HG02938 (cell line): ENCODE measurements around the gene SNRPA1.
A peak's percentile ranks its signal among the peaks of the same experiment; 100 is the strongest.
"Not testable (repeated sequence)": the region's sequence is repeated elsewhere in the genome, so short reads cannot be mapped to it uniquely, and the experiment has no call there.

Experiments
- ATAC-seq: cut with Tn5 transposase; IDR thresholded peaks from one replicate; pipeline ENCODE4 v1.9.1; 2021; ENCODE audit warnings: mild to moderate bottlenecking, moderate library complexity; ENCODE audit not compliant: unreplicated experiment

The SNRPA1 gene

DNA sequence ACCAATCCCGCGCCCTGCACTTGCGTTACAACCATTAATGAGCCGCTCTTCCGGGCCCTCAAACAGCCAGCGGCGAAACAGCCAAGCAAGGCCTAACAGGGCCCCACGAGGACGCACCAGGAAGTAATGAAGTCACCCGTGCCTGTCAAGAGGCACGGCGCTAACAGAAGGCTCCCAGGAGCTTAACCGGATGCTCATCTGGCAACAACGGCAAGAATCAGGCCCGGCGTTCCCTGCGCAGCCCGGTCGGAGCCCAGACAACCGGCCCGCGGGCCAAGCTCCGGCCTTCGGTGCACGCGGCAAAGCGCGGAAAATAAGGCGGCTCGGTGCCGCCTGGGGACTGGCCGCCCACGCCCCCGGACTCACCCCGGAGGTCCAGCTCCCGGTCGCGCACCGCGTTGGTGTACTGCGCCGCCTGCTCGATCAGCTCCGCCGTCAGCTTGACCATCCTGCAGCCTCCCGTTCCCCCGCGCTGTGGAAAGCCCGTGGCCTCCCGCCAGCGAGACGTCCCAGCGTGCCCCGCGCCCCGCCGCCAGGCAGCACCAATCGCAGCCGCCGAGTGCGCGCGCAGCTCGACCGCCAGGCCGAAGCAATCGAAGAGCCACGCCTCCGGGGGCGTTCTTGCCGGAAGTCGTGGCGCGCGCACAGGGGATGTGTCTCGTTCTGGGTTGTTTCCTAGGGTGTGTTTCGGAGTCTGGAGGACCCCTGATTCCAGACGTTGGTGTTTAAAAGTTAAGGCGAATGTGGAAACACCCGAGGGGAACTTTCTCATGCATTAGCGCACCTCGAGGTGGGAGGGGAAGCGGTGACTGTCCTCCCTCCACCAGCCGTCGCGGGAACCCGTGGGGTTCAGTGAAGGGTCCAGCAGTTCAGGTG lies at the start of gene SNRPA1:
SNRPA1 (minus strand) TSS at position 518 of the 876 bp plus-strand sequence; CDS start at position 448, 70 bp downstream.
- peak; percentile 70 for ATAC-seq

DNA sequence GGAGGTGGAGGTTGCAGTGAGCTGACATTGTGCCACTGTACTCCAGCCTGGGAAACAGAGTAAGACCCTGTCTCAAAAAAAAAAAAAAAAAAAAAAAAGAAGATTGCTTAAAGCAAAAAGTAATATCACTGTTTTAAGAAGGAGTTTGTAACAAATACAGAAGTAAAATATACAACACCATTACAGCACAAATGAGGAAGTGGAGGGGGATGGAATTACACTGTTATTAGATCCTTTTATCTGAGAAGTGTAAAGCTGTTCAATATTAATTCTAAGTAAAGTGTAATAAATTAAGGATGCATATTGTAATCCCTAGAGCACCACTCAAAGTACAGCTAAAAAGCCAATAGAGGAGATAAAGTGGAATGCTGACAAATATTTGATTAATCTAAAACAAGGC lies 47.0 kb upstream of the SNRPA1 start:
- no peak for ATAC-seq

DNA sequence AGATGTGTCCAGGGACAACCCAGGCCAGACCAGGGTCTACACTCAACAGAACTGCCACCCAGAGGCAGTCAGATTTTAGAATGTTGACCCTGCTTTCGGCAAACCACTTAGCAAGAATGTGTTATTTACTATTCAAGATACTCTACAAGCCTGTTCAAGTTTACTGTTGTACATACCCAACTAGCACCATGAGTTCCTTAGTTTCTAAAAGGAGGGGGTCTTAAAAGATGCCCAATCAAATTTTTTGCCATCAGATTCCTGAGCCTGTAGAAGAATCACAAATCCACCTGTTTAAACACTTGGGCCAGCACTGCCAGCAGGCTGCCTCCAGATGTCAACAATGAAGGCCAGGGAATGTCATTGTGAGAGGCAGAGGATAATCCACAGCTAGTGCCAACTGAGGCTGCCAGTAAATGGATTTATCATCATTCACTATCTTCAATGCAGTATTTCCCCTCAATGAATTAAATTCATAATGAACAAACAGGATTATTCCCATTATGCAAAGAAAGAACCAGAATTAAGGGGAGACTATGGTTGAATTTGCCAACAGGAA lies 43.5 kb upstream of the SNRPA1 start:
- ATAC-seq, result no peak

DNA sequence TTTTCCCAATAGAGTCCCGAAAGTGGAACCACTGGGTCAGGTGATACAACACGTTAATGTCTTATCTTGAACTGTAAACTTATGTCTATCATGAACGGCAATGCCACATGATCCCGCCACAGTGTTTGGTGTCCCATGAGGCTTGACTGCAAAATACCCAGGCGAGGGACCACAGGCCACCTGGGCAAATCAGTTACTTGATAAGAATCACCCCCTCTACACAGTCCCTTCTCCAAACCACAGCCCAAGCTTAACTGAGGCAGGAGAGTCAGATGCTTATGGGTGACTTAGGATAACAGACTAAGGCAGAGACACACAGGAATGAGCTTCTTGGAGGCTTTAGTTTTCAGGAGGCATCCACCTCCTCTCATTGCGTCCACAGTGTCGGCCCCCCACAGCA lies 42.9 kb upstream of the SNRPA1 start:
- no peak for ATAC-seq

DNA sequence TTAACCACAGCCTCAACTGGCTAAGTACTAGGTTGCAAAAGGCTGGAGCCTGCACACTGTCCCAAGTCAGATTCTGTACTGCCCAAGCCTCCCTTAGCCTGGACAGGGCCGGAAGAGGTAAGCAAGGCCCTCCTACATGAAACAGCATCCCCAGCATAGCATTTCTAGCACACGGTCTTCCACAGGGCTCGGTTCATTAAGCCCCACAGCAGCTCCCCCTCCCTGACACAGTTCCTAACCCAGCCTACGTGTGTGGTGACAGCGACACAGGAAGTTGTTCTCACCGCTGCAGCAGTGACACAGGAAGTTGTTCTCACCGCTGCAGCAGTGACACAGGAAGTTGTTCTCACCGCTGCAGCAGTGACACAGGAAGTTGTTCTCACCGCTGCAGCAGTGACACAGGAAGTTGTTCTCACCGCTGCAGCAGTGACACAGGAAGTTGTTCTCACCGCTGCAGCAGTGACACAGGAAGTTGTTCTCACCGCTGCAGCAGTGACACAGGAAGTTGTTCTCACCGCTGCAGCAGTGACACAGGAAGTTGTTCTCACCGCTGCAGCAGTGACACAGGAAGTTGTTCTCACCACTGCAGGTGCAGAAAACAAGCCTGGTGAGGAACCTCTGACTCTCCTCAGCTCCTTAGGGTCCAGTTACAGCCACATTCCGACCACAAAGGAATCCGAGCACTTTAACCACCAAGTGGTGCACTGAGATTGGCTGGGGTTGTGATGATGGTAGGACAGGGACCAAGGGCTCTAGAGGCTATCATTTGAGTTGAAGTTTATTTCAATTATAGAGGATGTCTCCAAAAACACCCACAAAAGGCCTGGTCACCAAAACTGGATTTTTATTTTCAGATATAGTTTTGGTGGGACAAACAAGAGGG lies 39.1 kb upstream of the SNRPA1 start:
- ATAC-seq, result not testable (repeated sequence)

DNA sequence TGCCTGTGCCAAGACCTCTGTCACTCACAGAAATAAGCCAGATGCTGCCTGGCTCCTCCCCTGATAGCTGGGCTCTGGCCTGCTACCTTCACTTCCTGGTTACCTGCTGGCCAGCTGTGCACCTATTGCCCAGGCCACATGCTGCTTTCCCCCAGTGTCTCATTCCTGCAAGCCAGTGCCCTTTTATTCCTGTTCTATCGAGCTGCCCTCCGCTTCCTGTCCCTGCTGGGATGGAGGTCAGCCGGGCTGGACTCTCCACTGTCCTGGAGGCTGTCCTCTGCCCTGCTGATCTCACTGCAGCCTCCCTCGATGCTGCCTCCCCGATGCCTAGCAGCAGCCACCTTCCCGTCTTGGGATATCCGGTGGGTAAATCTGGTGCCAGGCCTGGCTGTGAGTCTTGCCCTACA lies 37.0 kb upstream of the SNRPA1 start:
- no peak for ATAC-seq

DNA sequence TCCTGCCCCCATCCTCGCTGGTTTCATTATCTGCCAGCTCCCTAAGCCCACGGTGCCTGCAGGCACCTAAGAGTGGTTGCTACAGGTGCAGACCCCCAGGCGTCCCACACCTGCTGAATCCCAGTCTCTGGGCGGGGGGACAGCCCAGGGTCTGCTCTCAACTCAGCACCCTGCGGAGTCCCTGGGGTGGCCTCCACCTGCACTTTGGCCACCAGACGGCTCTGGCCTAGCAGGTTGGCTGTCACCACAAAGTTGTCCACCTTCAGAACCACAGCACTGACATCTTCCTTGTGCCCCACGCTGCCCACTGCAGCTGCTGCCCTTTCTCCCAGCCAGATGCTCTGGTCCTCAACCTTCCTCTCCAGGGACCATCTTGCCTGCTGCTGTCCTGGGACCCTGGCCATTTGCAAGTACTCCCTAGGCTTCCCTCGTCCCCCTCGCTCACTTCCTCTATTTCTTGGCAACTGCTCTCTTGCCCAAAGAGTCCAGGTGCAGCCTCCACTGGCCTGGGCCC lies 34.9 kb upstream of the SNRPA1 start:
- ATAC-seq, result no peak

DNA sequence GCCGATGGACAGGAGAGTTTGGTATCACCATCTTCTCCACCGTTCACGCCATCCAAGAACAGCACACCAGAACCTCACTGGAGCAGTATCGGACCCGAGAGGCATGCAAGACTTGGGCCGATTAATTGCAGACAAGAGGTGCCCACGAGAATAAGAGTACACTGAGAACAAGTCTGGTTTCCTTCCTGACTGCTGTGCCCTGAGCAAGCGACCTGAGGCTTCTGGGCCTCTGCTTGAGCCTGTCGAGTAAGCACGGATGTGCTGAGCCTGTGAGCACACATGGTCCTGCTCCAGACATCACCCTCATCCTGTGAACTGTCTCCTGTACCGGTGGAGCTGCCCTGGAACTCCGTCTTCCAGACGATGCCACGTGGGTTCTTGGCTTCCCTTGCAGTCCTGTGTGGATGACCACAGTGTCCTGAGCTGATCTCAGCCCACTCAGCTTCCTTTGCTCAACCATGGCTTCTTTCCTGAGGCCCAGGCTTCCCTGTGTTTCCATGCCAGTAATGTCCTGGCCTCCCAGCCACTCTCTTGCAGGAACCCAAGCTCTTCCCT lies 34.3 kb upstream of the SNRPA1 start:
- ATAC-seq, result no peak

DNA sequence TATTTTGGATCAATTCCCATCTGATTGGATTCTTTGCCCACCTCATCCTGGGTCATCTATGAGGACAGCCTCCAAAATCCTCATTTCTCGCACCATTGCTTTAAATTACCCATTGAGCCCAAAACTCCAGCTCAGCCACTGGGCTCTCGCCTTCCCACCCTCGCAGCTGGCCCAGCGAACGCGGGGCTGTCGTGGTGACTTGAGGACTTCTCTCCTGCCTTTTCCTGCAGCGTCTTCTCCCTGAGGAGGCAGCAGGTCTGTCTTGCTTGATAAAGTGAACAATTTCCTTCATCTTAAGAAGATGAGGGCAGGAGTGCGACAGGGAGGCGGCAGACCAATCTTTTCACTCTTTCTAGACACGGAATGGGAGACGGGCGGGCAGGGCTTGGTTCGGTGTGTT lies 33.0 kb upstream of the SNRPA1 start:
- no peak for ATAC-seq

DNA sequence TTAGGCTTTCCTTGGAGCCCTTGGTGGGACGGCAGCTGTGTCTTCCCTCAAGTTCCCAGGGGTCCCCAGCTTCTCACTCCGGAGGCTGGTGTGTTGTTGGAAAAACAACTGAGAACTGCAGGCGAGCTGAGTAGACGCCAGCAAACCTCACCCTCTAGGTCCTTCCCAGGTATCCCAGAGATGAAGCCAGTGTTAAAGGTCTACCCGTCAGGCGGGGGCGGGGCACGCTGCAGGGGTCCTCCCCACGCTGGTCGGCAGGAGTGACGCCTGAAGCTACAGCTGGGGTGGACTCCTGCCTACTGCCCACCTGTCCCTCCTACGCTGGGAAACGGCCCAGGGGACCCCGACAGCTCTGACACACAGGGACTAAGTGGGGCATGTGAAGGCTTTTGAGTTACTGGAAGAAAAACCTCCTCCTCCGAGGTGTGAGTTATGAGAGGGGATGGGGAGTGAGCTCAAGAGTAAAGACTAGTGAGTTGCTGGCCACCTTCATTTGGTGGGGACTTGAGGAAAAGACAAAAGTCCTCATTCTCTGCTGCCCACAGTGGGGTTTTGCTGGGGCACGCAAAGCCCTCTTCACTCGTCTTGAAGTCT lies 32.2 kb upstream of the SNRPA1 start:
- ATAC-seq, result no peak

DNA sequence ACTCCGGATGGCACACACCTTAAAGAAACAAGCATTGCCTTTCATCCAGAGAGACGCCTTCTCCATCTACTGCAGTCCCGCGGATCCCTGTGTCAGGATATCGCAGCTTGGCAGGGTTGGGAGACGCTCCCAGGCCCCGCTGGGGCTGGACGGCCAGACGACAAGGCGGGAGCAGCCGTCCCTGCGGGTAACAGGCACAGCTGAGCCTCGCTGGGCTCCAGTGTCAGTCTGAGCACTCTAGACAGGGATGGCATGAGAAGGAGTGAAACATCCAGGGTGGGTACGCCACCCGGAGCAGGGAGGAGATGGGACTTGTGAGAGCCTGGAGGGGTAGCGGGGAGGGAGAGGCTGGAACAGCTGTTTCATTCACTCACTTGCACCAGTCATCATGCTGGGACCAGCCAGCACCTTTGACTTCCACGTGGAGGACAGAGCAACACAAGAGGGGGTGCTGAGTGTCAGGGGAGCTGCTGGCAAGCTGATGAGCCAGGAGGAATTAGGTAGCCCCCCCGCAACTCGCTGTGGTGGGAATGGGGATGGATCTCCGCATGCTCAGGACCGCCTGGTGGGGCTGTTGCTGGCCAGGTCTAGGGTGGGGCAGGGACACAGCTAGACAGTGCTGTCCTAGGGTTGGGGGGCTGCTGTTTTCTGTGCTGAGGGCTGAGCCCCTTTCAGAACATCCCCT lies 31.6 kb upstream of the SNRPA1 start:
- no peak for ATAC-seq

DNA sequence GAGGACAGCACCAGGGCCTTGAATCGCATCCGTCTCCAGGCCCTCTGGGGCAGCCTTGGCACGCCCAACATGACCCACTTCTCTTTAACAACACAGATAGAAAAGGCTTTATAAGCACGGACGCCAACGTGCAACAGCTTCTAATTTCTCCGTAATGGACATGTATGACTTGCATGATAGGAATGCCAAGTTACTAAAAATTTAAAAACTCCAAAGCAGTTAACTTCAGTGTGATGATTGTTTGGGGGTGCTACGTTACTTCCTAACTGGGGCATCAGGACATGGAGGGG lies 30.9 kb upstream of the SNRPA1 start:
- ATAC-seq, result no peak

DNA sequence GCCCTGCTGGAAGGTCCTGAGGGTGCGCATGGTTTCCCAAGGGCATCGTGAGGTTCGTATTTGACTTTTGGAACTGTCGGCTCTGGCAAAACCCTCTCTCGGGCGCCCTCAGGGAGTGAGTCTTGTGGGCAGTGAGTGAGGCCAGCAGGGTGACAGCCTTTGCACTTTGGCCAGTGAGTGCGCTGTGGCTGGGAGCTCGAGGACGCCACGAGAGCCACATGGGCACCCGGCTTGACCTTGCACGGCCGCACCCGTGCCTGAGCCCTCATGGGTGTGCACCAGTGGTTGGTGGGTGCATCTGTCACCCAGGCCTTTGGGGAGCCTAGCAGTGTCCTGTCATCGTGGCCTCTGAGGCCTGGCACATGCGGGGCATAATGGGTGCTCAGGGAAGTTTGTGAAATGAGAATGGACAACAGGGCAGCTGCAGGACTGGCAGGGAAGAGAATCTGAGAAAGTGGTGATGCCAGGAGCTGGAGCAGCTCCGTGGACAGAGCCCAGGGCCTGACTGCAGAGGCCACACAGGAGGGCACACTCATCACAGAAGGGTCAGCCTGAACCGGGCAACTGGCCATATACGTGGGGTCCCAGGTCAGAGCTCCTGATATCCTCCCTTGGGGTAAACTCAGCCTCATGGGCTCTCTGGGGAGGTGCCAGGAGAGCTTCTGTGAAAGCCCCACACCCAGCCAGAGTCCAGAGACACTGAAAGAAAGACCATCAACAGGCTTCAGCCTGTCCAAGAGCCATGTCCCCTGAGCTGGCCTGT lies 30.4 kb upstream of the SNRPA1 start:
- no peak for ATAC-seq

DNA sequence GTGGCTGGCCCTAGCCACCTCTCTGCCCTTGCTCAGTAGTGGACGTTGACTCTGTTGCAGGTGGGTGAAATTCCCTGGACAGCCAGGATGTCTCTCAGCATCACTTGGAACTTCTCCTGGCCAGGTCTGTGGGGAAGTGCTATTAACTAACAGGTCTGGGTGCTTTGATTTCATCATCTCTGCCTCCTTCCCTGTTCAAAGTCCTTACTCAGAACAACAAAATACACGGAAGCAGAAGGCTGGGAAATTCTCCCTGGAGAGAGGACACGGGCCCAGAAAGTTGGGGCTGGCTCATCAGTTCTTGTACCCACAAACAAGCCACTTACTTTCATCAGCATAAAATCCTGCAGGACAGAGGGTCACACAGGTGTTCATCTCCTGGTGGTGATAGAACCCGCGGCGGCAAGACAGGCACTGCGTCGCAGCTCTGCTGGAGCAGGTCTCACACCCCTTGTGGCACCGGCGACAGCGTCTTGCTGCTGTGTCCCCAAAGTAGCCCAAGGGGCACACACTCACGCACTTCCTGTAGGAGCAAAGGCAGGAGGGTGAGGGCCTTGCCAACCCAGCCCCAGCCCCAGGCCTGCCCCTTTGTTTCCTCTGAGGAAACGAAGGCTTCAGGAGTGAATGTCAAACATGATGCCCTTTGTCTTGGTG lies 29.6 kb upstream of the SNRPA1 start:
- ATAC-seq, result no peak

DNA sequence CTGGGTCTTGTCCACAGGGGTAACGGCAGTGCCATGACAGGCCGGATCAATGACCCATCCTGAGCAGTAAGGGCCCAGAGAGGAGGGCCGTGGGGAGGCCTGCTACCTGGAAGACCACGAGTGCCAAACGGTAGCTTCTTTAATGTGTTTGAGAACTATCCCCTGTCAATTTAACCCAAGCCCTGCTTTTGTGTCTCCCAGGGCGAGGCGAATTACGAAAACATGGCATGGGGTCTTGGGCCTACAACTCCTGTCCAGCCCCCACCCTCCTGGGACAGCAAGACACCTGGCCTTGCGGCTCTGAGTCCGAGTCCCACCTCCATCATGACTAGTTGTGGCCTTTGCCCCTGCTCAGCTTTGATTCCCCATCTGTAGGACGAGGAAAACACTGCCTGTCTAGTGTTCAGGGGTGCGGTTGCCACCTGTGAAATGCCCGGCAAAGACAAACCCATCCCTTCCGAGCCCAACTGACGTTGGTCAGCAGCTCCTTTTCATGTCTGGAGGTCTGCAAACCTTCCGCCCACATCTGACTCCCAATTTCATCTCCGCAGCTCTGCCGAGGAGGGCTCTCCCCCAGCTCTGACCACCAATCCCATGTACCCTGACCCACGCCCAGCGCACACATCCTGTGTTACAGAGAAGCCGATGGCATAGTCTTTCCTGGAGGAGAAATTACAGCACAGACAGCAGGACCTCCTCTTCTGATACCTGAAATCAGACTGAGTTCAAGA lies 28.9 kb upstream of the SNRPA1 start:
- no peak for ATAC-seq

DNA sequence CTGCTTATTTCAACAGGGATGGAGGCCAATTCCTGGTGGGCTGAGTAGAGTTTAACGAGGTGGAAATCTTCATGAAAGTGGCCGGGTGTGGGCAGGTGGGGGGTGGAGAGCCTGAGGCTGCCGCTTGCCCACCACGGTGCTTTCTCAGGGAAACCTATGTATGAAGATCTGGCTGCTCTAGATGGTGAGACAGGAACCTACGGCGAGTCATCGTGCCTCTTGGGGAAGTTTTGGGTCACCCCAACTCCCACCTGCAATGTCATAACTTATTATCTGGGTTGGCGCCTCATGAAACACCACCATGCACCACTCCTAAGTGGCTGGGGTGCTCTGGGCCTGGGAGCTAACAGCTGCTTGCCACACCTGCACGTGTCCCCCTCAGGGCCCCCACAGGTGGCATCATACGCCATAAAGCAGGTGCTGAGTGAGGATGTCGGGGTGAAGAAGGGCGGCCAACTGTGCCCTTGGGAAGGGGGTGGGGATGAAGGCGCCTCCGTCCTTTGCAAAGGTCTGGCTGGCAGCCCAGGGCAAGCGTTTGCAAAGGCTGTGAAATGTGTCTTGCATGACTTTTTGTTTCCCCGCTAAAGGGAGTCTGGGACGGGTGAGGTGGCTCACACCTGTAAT lies 27.9 kb upstream of the SNRPA1 start:
- ATAC-seq, result no peak

DNA sequence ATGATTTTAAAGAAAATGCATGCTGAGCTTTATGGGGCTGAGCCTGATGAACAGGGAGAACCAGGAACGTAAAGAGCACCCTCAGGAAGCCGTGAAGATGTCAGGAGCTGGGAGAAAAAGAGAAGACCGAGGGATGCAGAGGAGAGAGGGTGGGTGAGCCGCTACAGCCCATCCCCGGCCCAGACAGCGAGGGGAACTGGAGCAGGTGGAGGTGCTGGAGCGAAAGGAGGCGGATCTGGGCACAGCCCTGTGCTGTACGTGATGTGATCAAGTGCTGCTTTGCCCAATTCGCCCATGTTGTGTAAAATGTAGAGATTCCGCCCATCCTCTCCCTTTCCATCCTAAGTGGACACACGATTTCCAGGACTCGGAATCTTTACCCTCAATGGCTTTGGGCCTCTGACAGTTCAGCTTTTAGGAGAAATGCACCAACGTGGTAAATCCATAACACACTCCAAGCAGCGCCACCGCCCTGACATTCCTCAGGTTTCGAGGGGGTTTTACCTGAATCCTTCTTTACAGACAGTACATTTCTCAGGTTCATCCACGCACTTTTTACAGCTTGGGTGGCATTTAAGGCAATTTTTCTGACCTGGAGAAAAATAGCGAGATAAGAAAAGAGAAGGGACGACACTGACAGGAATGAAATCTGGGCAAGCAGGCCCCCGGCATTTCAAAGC lies 27.1 kb upstream of the SNRPA1 start:
- ATAC-seq, result no peak
